HG03097 (cell line): ENCODE results near the gene IKBIP.
"Not testable (repeated sequence)": the region's sequence is repeated elsewhere in the genome, so short reads cannot be mapped to it uniquely, and the experiment has no call there.

Experiments
- ATAC-seq: cut with Tn5 transposase; IDR thresholded peaks from one replicate; pipeline ENCODE4 v1.9.1; 2021; ENCODE audit not compliant: unreplicated experiment, low FRiP score

IKBIP gene

DNA sequence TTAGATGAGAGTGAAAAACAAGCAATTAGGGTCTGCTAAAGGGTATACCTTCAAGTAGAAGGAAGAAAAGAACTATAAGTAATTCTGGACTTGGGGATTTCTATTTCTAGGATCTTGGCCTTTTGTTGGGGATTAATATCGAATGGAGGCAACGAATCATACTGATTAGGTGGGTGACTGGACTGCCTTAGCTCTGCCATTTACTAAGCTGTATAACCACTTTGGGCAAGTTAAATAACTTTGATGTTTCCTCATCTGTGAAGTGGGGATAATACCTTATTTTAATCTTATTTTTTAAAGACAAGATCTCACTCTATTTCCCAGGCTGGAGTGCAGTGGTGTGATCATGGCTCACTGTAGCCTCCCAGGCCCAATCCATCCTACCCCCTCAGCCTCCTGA lies 6.6 kb downstream of the IKBIP start:
- ATAC-seq, result no peak

DNA sequence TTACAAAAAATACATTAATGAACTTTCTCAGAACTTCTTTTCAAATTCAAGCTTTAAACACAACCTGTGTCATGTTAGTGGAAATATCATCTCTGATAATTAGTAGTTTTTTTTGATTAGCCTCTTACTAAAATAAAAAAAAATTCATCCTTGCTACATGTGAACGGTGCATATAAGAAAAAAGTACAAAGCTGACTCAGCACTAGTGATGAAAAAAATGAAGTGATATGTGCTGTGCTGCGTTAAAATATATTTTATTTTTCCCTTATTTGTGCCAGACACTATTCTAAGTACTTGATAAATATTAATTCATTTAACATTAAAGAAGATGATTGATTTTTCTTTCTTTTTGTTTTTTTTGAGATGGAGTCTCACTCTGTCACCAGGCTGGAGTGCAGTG lies 7.5 kb downstream of the IKBIP start:
- ATAC-seq, result no peak

DNA sequence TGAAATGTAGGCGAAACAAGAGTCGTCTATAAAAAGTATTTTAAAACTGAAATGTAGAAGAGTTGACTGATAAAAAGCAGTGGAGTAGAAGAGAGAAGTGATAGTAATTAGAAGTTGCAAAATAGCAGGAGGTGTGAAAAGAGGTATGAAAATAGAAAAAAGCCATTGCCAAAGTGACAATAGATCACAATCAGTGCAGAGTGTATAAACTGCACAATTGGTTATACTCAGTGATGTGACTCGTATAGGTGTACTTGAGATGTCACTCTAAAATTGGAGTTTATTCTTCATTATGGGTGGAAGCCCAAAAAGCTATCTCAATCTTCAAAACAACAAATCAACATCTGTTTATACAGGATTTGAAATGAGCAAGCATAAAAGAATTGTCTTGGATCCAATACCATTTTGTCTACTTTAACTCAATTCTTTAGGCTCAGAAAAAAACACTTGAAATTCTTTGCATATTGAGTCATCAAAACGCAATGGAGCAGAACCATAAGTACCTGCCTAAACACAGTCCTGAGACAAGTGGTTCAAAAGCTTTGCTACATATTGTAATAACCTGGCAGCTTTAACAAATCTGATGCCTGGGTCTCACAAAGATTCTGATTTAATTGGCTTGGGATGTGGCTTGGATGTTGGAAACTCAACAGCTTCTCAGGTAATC lies 8.8 kb downstream of the IKBIP start:
- no peak for ATAC-seq

DNA sequence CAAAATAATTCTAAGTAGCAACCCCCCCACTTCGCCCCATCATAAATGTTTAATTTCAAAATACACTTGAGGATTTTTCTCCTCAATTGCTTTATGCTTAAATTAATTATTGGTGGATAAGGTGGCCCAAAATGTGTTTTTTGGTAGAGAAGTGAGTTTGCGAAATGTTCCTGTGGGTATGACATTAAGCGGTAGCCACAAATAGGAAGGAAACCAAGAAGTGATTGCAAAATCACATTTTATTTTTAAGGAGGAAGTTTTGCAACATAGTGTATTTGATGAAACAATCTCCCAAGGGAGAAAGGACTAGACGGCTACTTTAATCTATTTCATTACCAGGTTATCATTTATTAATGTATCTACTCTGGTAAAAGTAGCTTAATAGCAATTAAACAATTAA lies 25.6 kb downstream of the IKBIP start:
- ATAC-seq, result no peak

DNA sequence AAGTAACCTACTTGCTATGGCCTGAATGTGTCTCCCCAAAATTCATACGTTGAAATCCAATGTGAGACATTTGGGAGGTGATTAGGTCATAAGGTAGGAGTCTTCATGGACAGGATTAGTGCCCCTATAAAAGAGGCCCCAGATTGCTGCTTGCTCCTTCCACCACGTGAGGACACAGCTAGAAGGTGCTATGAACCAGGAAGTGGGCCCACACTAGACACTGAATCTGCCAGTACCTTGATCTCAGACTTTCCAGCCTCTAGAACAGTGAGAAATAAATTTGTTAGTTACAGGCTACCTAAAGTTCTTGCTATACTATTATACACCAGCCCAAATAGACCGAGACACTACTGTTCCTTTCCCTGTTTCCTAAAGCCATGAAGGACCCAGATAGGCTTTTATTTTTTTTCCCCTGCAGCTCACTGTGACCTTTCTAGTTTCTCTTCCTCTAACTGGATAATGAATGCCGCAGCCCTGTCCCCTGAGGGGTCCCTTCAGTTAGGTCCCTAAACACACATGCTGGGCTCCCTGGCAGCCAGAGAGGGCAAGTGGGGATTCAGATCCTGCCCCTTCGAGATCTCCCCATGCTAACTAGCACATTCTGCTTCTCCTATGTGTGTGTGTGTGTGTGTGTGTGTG lies 31.8 kb downstream of the IKBIP start:
- ATAC-seq, result peak; percentile 77

DNA sequence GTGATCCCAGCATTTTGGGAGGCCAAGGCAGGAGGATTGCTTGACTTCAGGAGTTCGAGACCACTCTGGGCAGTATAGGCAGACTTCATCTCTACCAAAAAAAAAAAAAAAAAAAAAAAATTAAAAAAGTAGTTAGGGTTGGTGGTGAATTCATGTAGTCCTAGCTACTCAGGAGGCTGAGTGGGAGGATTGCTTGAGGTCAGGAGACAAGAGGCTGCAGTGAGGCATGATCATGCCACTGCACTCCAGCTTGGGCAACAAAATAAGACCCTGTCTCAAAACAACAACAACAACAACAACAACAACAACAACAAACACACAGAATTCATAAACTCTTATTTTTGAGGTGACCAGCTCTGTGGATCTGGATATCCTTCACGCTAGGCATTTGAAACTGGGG lies 34.0 kb downstream of the IKBIP start:
- ATAC-seq, result no peak

DNA sequence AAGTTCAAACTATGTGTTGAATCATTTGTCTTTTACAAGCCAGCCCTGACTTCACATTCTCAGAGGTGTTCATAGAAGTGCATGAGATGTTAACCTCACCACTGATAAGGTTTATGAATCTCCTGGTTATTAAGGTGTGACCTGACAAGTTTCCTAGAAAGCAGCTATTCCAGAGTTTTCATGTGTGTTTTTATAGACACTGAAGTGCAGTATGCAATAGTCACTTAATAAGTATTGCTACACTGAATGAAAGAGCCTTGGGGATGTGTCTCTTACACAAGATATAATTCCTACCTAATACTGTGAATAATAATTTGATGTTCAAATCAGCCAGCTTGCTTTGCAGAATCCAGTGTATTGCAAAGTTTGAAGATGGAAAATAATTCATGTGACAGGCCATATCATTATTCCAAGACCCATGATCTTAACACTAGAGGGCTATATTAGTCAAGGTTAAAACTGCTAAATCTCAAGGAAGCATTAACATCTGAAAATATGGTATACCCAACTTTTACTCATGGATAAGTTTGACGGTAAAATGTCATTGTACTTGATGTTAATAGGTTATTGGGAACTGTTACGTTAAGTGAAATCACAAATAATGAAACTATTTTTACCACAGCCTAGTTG lies 38.1 kb downstream of the IKBIP start:
- no peak for ATAC-seq

DNA sequence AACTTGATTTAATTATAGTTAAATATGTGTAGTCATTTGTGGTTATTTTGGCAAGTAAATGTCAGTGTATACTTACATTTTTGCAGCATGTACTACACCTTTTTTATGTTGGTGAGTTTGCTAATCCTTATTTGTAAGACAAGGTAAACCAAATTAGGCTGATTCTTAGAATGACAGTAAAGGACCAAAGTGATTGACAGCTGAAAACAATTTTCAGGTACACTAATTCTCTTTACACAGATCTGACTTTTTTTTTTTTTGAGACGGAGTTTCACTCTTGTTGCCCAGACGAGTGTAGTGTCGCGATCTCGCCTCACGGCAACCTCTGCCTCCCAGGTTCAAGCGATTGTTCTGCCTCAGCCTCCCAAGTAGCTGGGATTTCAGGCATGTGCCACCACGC lies 42.7 kb downstream of the IKBIP start:
- ATAC-seq, result no peak

DNA sequence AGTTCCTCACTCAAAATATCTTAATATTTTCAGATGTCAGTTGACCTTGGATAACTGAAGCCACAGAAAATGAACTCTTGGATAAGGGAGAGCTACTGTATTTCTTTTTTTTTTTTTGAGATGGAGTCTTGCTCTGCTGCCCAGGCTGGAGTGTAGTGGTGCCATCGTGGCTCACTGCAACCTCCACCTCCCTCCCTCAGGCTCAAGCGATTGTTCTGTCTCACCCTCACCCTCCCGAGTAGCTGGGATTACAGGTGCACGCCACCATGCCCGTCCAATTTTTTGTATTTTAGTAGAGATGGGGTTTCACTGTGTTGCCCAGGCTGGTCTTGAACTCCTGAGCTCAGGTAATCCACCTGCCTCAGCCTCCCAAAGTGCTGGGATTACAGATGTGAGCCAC lies 47.3 kb downstream of the IKBIP start:
- not testable (repeated sequence) for ATAC-seq

DNA sequence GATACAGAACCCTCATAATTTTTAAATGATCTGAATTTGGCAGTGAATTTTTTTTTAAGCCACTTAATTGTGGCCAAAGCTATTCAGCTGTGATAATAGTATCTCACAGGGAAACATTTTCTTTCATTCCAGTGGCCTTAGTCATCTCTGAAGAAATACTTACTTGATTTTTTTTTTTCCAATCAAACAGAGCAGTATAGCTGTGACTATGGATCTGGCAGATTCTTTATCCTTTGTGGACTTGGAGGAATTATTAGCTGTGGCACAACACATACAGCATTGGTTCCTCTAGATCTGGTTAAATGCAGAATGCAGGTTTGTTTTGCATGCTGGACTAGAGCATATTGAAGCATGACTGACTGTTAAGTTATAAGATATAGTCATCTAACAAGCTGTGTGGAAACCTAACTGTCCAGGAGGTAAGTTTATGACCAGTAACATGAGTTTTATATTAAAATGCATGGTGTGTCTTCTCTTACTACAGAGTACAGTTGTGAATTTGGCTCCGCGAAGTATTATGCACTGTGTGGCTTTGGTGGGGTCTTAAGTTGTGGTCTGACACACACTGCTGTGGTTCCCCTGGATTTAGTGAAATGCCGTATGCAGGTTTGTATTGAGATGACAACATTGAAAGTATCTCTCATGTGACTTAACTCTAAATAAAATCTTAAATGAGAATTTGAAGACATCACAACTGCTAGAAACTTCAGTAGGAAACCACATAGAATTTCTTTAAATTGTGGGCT lies 49.2 kb downstream of the IKBIP start:
- no peak for ATAC-seq

DNA sequence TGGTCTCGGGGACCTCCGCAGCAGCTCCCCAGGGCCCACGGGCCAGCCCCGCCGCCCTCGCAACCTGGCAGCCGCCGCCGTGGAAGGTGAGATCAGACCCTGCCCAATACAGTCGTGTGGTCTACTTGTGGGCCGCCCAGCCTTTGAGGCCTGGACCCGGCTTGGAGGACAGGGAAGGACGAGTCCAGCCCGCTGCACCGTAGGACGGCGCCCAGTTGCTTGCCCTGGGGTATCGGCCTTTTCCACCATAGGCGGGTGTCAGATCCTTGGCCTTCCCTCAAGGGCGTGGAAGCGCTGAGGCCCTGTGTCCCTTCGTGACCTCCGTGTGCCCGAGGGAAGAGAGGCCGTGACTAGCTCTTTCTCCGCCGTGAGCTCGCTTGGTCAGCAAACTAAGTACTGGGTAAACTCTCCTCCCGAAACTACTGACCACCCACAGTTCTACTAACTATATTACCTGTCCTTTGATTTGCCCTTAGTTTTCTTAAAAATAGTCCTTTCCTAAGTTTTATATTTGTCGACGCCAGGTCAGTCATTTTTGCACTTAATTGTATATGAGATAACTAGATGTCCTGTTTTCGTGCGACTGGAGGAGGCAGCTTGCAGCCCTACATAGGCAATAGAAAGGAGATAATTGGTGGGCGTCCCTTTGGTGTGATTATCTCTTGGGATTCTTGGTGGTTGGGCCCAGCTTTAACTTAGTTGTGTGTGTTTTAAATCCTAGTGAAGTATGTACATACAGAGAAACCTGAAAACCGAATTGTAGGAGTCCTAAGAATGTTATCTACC lies 50.3 kb downstream of the IKBIP start:
- ATAC-seq, result peak; percentile 6

DNA sequence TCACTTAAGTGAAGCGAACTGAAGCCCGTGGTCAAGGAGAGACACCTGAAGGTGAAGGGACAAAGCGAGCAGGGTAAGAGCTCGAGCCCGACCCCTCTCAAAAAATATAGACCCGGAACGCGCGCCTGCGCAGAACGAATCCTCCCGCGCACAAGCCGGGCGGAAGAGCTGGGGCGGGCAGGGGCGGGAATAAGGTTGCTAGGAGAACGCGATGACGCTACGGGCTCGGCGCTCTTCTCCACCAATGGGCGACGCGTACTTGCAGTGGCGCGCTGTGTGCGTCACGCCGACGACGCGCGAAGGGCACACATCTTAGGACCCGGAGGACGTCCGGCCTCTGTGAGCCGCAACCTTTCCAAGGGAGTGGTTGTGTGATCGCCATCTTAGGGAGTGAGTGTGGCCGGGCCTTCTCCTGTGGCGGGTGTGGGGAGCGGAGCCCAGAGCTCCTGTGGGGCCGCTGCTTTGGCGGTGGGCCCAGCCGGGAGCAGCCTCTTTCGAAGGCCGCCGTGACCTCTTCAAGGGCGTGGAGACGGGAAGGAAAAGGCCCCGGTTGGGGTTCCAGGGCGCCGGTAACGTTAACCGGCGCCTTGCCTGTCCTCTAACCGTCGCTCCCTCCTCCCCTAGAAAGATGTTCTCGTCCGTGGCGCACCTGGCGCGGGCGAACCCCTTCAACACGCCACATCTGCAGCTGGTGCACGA lies 51.1 kb downstream of the IKBIP start, which contains the start of gene SLC25A3:
SLC25A3 (plus strand) TSS at position 336 of the 699 bp plus-strand sequence; CDS start at position 629, 293 bp downstream.
- ATAC-seq, result peak; percentile 99

DNA sequence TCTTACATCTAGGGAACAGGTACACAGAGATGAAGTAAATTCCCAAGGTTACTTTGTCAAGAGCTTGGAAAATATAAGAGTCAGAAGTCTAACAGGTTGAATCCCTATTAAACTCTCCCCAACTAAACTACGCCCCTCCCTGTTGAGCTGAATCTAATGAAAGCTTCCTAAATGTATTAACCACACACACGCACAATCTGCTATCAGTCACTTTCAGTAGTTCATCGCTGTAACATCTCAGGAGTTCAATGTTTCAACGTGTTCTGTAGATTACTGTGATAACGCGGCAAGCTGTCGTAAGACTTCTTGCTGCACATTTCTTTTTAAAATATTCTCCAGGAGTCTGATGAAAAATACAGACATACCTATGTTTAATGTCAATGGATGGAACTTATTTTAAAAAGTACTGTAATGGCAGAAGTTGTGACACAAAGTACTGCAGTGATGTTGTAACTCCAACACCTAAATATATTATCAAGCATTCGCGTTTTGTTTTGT lies 51.7 kb downstream of the IKBIP start:
- no peak for ATAC-seq

DNA sequence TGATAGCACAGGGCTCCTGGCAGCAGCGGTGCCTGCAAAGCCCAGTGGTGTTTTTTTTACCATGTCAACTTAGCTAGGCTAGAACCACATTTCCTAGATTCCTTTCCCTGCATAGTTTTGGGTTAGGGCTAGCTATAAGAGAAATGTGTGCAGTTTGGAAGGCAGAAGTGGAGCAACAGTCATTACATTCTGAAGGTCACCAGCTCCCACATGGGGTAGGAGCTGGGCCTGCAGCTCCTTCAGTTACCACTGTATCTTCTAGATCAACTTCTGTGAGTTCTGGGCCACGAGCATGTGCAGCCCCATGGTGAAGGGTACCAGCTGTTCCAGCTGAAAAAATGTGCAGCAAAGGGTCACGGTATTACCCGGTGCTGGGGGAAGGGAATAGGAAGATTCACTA lies 53.4 kb downstream of the IKBIP start:
- ATAC-seq, result no peak

DNA sequence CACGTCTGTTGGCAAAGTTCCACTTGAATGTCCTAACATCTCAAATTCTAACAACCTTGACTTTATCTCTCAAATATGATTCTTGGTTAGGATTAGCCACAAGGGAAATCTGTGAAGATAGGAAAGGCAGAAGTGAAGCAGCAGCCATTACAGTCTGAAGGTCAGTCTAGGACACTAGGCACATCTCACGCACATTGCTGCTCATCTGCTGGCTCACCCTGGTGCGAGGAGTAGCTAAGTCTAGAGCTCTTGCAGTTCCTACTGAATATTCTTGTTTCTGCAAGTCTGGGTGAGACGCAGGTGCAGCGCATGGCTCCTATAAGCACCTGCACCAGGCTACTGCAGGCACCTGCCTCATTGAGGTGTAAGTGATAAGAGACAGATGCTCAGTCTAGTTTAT lies 57.5 kb downstream of the IKBIP start:
- ATAC-seq, result no peak

DNA sequence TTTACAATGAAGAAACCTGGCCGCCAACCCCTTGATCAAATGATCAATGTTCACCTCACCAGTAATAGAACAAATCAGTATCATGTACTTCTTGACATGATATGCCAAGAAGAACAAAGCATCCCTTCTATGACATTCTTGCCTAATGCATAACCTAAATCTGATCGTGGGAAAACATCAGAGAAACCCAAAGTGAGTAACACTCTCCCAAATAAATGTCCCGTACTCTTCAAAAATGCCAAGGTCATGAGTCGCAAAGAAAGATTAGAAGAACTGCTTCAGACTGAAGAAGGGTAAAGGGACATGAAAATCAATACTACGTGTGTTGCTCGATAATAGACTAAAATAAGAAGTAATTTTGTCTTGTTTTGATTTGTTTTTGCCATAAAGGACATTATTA lies 62.5 kb downstream of the IKBIP start:
- ATAC-seq, result no peak

DNA sequence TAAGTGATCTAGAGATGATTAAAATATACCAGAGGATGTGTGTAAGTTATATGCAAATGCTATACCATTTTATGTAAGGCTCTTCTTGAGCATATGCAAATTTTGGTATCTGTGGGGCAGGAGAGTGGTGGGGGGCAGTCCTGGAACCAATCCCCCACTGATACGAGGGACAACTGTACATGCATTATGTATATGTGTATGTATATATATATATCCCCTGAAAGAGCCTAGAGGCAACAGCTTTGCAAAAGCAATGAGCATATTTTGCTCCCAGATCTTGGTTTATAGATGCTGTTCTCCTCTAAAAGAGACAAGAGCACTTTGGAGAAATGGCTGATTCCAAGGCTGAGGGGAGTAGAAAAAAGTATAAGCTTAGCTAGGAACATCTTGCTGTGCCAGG lies 63.5 kb downstream of the IKBIP start:
- ATAC-seq, result no peak

DNA sequence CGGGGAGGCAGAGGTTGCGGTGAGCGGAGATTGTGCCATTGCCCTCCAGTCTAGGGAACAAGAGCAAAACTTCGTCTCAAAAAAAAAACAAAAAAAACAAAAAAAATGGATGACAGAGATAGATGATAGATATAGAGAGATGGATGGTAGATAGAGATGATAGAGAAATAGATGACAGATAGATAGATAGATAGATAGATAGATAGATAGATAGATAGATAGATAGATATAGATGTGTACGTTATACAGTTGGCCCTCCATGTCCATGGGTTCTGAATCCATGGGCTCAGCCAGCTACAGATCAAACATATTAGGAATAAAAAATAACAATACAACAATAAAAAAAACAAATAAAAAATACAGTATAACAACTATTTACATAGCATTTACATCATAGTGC lies 63.9 kb downstream of the IKBIP start:
- no peak for ATAC-seq

DNA sequence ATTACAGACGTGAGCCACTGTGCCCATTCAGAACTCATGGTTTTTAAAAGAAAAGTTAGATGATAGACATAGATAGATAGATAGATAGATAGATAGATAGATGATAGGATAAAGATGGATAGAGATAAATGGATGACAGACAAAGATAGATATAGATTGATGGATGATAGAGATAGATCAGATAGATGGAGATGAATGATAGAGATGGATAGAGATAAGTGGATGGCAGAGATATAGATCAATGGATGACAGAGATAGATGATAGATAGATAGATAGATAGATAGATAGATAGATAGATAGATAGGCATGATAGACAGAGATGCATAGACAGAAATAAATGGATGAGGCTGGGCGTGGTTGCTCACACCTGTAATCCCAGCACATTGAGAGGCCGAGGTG lies 64.8 kb downstream of the IKBIP start:
- ATAC-seq, result no peak

DNA sequence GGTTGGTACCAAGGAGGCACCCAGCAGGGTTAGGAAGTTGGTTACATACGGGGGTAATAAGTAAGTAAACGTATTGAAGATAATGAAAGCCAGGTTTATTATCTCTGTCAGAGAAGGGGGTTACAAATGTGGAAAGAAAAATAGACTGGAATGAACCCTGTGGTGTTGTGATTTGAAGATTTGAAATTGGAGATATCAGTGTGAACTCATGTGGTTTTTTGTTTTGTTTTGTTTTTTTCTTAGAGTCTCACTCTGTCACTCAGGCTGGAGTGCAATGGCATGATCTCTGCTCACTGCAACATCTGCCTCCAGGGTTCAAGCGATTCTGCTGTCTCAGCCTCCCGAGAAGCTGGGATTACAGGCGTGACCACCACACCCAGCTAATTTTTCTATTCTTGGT lies 65.2 kb downstream of the IKBIP start:
- no peak for ATAC-seq
